D721Med (cell line): ENCODE measurements around the gene HEY2.
A peak's percentile ranks its signal among the peaks of the same experiment; 100 is the strongest.

Experiments
- DNase-seq: peaks from one replicate; pipeline ENCODE4 v3.0.0; 2011; ENCODE audit warnings: low spot score; ENCODE audit not compliant: insufficient read length
- FAIRE-seq: peaks from 2 replicates; lab custom pipeline; 2011; peaks lifted over from hg19 to GRCh38; lab: Jason Lieb, UNC
- CTCF ChIP-seq: IDR thresholded peaks from 2 replicates; pipeline ENCODE4 v1.5.1; 2012; ENCODE audit warnings: mild to moderate bottlenecking, control low read depth; ENCODE audit not compliant: insufficient read depth; ENCODE audit errors: missing control alignments

HEY2 gene

GRCh38 chr6:125779924-125780539 lies 30.6 kb downstream of the HEY2 start:
- peak; percentile 64 for DNase-seq
- FAIRE-seq: no peak
- no peak for TF ChIP-seq CTCF

- no peak for FAIRE-seq
- no peak for DNase-seq
- no peak for TF ChIP-seq CTCF
Observed at GRCh38 chr6:125780540-125781313, 31.3 kb downstream of the HEY2 start.

- FAIRE-seq: no peak
- DNase-seq: no peak
Observed at GRCh38 chr6:125781314-125781868, 32.0 kb downstream of the HEY2 start.

GRCh38 chr6:125784365-125784764 lies 34.9 kb downstream of the HEY2 start:
- FAIRE-seq (peak; percentile 53), DNase-seq (no peak)
- no peak for TF ChIP-seq CTCF

More at GRCh38 chr6:125781314-125781868, 32.0 kb downstream of the HEY2 start:
- peak; percentile 48 for TF ChIP-seq CTCF

- peak; percentile 30 for TF ChIP-seq CTCF
- FAIRE-seq (peak; percentile 60), DNase-seq (no peak)
Observed at GRCh38 chr6:125787791-125788190, 38.4 kb downstream of the HEY2 start.

- DNase-seq (no peak), FAIRE-seq (no peak)
- no peak for TF ChIP-seq CTCF
Observed at GRCh38 chr6:125789167-125789566, 39.7 kb downstream of the HEY2 start.
